ENCODE data around the gene CPLANE1.

CPLANE1 gene

DNA sequence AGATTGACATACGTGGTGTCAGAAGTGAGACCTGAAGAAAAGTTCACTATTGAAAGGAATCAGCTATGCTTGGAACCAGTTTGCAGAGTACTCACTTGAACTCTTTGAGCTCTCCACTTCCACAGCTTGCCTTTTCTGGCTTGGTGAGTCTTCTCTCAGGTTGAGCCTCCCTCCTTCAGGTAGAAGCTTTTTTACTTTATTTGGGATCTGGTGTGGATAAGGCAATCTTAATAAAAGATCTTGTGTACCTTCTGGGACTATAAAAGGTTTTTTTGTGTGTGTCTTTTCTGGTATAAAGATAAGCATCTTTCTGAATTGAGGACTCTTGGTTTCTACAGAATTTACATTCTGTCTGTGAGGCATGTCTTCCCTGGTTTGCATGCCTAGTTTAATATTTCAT lies 5.4 kb upstream of the CPLANE1 start:
- TF ChIP-seq, protein P1, sequence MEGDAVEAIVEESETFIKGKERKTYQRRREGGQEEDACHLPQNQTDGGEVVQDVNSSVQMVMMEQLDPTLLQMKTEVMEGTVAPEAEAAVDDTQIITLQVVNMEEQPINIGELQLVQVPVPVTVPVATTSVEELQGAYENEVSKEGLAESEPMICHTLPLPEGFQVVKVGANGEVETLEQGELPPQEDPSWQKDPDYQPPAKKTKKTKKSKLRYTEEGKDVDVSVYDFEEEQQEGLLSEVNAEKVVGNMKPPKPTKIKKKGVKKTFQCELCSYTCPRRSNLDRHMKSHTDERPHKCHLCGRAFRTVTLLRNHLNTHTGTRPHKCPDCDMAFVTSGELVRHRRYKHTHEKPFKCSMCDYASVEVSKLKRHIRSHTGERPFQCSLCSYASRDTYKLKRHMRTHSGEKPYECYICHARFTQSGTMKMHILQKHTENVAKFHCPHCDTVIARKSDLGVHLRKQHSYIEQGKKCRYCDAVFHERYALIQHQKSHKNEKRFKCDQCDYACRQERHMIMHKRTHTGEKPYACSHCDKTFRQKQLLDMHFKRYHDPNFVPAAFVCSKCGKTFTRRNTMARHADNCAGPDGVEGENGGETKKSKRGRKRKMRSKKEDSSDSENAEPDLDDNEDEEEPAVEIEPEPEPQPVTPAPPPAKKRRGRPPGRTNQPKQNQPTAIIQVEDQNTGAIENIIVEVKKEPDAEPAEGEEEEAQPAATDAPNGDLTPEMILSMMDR (IDR thresholded peaks at IDR 0.05; ENCODE audit: extremely low read depth, insufficient read depth, missing control alignments), result no peak
- DNase-seq (ENCODE audit: low spot score), result no peak
- in situ Hi-C loops (cut with MboI; ENCODE audit: low pct_unique_long_range_greater_than_20kb, low sequenced_read_pairs, unreplicated experiment), result no loop called here

DNA sequence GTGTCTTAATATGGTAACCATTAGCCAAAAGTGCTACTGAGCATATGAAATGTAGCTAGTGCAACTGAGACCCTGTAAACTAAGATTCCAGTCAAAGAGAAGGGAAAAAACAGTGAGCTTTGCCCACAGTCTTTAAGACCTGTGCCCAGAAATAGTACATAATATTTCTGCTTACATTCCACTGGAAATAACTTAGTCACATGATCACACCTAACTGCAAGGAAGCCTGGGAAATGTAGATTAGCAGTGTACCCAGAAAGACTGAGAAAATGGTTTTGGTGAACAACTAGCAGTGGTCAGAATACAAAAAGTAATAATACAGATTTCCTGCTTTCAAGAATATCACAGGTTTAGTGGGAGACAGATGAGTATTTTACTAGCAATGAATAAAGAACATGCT lies 2.5 kb upstream of the CPLANE1 start:
- in situ Hi-C loops (cut with MboI; ENCODE audit: low pct_unique_long_range_greater_than_20kb, low sequenced_read_pairs, unreplicated experiment), result no loop called here
- no peak for DNase-seq (ENCODE audit: low spot score)
- TF ChIP-seq, protein P1 (IDR thresholded peaks at IDR 0.05; ENCODE audit: extremely low read depth, insufficient read depth, missing control alignments), result no peak

GRCh38 chr5:37249815-37250164 lies 614 bp upstream of the CPLANE1 start:
- in situ Hi-C loops (cut with MboI; ENCODE audit: low pct_unique_long_range_greater_than_20kb, low sequenced_read_pairs, unreplicated experiment), result no loop called here
- TF ChIP-seq, protein P1 (IDR thresholded peaks at IDR 0.05; ENCODE audit: extremely low read depth, insufficient read depth, missing control alignments), result no peak
- DNase-seq (ENCODE audit: low spot score), result no peak

- TF ChIP-seq, protein P1 (IDR thresholded peaks at IDR 0.05; ENCODE audit: extremely low read depth, insufficient read depth, missing control alignments), result no peak
- DNase-seq (ENCODE audit: low spot score), result no peak
- in situ Hi-C loops (cut with MboI; ENCODE audit: low pct_unique_long_range_greater_than_20kb, low sequenced_read_pairs, unreplicated experiment), result no loop called here
Measured at GRCh38 chr5:37248421-37248969, 681 bp downstream of the CPLANE1 start.

GRCh38 chr5:37247496-37247895 lies 1.7 kb downstream of the CPLANE1 start:
- TF ChIP-seq, protein P1 (IDR thresholded peaks at IDR 0.05; ENCODE audit: extremely low read depth, insufficient read depth, missing control alignments), result no peak
- in situ Hi-C loops (cut with MboI; ENCODE audit: low pct_unique_long_range_greater_than_20kb, low sequenced_read_pairs, unreplicated experiment), result no loop called here
- DNase-seq (ENCODE audit: low spot score), result no peak

DNA sequence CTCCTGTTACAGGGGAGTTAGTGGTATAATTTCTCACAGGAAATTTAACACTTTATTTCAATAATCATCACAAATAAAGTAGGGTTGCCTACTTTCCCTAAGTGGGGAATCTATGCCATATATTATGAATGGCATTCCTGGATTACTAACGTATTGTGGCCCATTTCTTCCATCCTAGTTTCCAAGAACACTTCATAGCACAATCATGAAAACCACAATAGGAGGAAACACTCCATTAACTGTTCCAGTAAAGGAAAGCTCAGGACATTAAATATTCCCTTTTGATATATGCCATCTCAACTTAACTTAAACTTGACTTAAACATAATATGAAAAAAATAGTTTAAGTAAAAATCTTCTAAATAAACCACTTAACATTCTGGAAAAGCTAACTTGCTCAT lies 2.1 kb downstream of the CPLANE1 start:
- TF ChIP-seq, protein P1 (IDR thresholded peaks at IDR 0.05; ENCODE audit: extremely low read depth, insufficient read depth, missing control alignments), result no peak
- no peak for DNase-seq (ENCODE audit: low spot score)
- in situ Hi-C loops (cut with MboI; ENCODE audit: low pct_unique_long_range_greater_than_20kb, low sequenced_read_pairs, unreplicated experiment), result no loop called here

- in situ Hi-C loops (cut with MboI; ENCODE audit: low pct_unique_long_range_greater_than_20kb, low sequenced_read_pairs, unreplicated experiment), result no loop called here
- no peak for DNase-seq (ENCODE audit: low spot score)
- TF ChIP-seq, protein P1 (IDR thresholded peaks at IDR 0.05; ENCODE audit: extremely low read depth, insufficient read depth, missing control alignments), result no peak
Measured at GRCh38 chr5:37234288-37234687, 14.9 kb downstream of the CPLANE1 start.
